Fibroblast of peridontal ligament (primary cell): Measurements from ENCODE around the gene CSF1R.

Experiments
- DNase-seq: peaks from one replicate; pipeline ENCODE4 v3.0.0-alpha.2; 2010; ENCODE audit errors: extremely low read depth

Gene CSF1R

GRCh38 chr5:150024346-150024984 is 61.9 kb downstream of the CSF1R start:
- DNase-seq = peak; percentile 71

DNA sequence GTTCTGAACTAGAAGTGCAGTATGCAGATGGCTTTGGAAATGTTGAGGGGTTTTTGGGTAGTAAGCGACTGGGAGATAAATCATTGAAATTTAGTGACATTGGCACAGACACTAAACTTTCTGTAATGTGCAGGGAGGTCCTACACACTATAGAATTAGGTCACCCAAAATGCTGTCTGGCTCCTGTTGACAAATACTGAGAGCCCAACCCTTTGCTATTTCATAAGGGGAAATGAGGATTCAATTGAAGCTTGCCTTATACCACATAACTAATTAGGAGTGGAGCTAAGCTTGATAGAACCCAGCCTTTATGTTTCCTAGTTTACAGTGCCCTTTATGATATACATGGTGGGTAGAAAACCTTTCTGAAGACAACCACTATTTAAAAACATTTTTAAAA is 63.2 kb downstream of the CSF1R start:
- no peak for DNase-seq

GRCh38 chr5:150022681-150023080 is 63.7 kb downstream of the CSF1R start:
- DNase-seq = no peak

GRCh38 chr5:150022158-150022531 is 64.2 kb downstream of the CSF1R start:
- peak; percentile 90 for DNase-seq

DNA sequence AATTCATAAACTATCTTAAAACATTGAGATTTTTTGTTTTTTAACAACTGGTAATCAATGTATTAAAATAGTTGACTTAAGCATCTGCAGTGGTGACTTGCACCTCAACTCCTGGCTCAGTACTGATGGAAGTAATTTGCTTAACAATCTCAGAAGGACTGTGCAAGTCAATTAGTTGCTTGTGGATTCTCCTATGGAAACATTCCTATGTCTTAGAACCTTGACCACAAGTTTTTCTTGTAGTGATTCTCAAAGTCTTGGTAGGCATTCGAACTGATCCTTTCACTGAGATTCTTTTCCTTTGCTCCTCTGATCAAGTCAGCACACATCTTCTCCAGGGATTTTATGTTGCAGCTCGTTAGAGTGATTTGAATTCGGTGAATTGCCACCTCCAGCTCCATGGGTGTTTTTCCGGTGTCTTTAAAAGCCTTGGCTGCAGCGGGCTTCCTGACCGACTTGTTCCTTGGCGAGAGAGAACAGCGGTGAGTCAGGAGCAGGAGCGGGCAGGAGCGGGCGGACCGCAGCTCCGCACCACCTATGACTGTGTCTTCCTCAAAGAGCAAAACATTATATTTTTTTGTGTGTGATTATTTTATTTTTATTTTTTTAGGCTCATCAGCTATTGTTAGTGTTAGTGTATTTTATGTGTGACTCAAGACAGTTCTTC is 64.7 kb downstream of the CSF1R start:
- no peak for DNase-seq

- no peak for DNase-seq
Measured at GRCh38 chr5:150020249-150020648, 66.1 kb downstream of the CSF1R start.

- no peak for DNase-seq
Measured at GRCh38 chr5:150017226-150018005, 68.9 kb downstream of the CSF1R start.

- no peak for DNase-seq
Measured at GRCh38 chr5:150016537-150016936, 69.8 kb downstream of the CSF1R start.

GRCh38 chr5:150015415-150015814 is 70.9 kb downstream of the CSF1R start:
- DNase-seq = no peak

DNA sequence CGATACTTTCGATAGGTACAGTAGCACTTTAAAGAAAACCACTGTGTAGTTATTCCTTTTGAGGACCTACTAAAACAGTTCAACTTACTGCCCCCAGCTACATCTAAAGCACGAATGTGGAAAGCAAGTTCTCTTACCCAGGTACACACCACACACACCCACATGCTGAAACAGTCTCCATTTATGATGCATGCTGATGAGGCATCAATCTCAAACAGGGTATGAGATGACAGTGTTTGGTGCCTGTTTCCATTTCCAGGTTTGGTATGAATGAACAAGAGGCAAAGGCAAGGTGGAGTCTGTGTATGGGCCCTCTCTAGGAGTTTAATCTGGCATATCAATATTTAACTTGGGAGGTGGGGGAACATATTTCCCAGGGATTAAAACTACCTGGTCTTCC is 71.9 kb downstream of the CSF1R start:
- no peak for DNase-seq

- no peak for DNase-seq
Measured at GRCh38 chr5:150013931-150014330, 72.4 kb downstream of the CSF1R start.

DNA sequence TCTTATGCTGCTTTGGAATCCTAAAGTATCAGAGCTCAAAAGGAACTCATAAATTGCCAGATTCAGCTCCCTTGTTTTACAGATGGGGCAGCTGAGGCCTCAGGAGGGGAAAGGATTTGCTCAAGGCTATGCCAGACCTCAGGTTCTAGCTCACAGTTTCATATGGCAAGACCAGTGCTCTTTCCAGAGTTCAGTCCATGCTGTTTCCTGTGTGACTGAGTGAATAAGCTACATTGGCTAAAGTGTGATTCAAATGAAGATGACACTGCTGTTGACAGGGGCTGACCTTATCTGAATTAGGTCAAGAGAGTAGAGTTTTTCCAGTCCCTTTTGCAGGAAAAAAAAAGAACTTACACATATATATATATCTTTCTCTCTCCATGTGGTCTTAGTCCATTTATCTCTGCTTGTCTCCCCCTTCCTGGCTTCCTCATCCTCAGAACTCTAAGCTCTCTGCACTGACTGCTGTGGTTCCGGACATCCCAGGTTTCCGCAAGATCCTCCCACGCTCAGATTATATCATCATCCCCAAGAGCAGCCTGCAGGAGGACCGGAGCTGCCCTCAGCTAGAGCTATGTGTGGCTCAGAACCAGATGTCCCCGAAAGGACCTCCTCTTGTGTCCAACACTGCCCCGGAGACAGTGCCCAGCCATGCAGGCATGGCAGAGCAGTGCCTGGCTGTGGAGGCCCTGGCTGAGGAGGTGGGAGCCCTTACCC is 76.5 kb downstream of the CSF1R start:
- no peak for DNase-seq

DNA sequence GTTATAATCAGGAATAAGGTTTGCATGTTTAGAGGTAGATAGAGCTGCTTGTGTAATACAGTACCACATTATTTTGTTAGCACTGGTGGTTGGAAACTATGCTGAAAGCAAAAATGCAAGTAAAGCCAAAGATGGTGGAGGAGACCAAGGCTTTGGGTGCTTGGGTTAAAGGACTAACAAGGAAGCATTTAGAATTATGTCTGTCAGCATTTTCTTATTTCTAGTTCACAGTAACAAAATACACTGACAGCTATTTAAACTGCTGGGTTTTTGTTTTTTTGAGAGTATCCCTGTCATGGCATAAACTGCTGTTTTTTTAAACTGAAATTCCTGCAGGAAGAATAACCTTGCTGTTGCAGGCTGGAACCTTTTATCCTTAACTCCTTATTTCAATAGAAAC is 79.3 kb downstream of the CSF1R start:
- DNase-seq = no peak

DNA sequence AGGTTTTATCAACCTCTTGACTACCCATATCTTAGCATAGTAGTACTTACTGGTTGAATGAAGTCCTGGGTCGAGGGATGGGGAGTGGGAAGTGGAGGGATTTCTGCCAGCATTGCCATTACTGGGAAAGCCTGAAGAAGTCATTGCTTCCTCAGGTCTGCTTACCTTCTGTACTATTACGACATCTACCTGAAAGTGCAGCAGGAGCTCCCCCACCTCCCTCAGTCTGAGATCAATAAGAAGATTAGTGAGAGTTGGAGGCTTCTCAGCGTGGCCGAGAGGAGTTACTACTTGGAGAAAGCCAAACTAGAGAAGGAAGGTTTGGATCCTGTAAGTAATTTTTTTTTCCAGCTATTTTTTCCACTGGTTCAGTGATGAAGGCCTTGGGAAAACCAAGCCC is 80.0 kb downstream of the CSF1R start:
- DNase-seq = no peak
